GM21423 (cell line): Measurements from ENCODE around the gene LDB3.

ENCODE experiments used
- ATAC-seq: cut with Tn5 transposase; IDR thresholded peaks from one replicate; pipeline ENCODE4 v1.9.1; 2021; ENCODE audit warnings: mild to moderate bottlenecking, moderate library complexity; ENCODE audit not compliant: unreplicated experiment

LDB3 gene

DNA sequence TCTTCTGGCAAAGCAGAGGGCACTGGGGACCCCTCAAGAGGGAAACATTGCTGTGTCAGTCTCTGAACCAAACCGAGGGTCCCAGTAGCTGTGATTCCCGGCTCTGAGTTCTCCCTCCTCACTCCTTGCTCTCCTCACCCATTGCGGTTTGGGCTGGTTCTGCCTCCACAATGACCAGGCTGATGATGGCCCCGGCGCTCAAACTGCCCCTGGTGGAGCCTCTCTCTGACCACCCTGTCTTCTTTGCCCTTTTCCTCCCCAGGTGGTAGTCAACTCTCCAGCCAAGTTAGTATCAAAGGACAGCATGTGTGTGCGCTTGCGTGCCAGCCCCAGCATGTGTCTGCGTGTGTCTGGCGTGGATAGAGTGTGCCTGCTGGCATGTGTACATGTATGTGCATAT, 17.1 kb downstream of the LDB3 start:
- ATAC-seq, result no peak

DNA sequence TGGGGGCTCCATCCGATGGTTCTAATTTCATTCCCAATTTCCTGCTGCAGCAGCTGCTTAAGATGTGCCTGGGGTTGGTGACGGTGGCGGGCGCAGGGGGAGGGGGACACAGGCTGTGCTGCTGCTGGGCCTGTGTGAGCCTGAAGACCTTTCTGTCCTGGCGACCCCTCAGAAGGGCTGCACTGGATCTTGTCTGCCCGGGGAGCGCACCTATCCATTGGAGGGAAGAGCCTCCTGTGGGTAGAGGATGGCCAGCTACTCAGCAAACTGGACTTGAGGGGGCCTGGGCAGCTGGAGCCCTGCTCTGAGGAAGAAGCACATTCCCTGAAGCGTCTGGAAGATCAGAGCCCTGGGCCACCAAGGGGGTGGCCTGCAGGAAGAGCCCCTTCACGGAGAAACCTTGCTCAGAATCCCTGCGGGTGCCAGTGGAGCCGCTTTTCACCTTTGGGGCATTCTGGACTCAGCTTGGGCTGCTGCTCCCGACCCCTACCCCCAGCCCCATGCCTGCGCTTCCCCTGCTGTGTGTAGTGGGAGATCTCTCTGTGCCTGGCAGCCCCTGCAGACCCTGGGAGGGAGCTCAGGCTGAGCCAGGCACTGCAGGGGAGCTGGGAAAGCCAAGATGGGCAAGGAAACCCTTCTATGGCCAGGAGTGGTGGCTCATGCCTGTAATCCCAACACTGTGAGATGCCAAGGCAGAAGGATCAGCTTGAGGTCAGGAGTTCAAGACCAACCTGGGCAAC, 17.8 kb downstream of the LDB3 start:
- no peak for ATAC-seq

DNA sequence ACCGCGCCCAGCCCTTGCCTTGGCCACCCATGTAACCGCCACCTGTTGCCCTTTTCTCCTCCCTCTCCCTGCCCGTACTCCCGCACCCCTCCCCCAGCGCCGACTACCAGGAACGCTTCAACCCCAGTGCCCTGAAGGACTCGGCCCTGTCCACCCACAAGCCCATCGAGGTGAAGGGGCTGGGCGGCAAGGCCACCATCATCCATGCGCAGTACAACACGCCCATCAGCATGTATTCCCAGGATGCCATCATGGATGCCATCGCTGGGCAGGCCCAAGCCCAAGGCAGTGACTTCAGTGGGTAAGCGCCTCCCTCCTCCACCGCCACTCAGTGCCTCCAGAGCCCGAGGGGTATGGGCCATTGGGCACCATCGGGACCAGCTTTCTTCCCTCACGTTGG, 18.7 kb downstream of the LDB3 start:
- no peak for ATAC-seq

DNA sequence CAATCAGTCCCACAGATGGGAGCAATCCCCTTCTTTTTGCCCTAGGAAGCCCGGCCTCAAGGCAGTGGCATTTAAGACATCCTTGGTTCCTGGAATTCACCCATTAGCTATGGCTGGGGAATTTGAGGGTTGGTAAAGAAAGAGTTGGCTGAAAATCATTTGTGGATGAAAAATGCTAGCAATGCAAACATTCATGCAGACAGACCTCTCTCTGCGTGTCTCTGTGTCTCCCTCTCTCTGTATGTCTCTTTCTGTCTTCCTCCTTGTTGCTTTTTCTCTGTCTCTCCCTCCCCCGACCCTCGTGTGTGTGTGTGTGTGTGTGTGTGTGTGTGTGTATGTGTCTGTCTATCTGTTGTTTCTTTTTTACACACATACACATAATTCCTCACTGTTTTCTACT, 19.4 kb downstream of the LDB3 start:
- ATAC-seq, result no peak

DNA sequence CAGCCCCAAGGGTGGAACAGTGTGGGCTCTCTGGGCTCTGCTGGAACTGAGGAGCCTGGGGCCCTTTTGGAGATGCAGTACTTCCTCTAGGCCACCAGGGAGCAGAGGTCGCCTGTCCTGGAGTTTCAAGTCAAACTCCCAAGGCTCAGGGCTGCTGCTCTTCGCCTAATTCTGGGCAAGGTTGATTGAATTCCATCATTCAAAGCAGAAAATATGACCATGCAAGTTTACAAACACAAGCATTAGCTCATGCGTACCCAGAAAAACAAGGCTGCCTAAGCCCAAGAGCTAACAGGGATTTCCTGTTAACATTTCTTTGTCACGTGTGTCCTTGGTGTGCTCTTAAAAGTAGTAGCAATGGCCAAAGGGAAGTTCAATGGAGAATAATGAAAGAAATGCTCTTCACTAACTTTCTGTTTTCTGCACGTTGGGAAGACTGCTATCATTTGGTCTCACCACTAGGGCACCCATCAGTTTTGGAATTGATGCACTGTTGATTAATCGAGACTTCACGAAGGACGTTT, 20.1 kb downstream of the LDB3 start:
- peak; percentile 77 for ATAC-seq

DNA sequence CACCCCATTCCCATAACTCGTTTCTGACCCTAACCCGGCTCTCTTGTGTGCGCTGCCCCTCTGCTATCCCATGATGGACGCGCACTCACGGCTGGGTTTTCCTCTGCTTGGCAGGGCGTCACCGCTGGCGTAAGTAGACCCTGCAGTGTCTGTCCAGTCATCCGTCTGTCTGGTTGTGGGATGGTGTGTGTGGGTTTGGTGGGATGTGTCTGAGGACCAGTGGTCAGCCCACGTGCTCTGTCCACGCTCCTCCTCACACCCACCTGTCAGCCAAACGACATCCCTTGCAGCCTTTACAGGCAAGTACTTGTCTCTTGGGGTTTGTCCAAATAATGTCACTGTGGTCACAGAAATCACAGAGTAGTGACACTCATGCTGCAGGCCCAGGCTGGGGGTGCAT, 20.8 kb downstream of the LDB3 start:
- ATAC-seq, result no peak

DNA sequence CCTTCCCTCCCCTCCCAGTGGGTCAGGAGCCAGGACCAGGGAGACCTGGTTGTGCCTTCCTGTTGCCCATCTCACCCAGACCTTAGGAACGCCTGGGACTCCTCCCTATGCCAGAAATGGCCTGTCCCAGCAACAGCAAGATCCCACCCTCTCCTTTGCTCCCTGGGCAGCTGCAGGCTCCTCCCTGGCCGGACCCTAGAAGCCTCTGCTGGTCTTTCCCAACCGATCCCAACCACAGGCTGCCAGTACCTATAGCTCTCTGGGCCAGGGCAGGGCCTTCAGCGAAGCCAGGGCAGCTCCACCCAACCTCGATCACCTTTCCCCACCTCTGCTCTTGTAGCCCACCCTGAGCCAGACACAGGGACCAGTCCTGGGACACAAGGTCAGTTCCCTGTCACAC, 21.9 kb downstream of the LDB3 start:
- ATAC-seq, result no peak

DNA sequence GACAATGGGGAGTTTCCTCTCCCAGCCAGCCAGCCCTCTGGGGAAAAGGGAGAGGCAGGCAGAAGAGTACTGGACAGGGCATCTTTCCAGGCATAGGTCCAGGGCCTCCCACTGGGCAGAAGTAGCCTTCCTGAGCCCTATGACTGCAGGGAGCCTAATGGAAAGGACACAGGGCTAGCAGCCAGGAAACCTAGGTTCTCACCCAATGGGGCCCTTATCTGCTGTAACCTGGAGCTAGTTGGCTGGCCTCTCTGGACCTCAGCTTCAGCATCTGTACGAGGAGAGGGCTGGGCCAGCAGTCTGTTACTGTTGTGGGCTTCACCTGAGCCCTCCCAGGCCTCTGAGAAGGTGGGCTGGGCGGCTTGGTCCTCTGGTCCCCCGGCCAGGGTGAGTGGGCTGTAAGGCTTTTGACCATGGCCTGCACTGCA, 22.4 kb downstream of the LDB3 start:
- no peak for ATAC-seq

DNA sequence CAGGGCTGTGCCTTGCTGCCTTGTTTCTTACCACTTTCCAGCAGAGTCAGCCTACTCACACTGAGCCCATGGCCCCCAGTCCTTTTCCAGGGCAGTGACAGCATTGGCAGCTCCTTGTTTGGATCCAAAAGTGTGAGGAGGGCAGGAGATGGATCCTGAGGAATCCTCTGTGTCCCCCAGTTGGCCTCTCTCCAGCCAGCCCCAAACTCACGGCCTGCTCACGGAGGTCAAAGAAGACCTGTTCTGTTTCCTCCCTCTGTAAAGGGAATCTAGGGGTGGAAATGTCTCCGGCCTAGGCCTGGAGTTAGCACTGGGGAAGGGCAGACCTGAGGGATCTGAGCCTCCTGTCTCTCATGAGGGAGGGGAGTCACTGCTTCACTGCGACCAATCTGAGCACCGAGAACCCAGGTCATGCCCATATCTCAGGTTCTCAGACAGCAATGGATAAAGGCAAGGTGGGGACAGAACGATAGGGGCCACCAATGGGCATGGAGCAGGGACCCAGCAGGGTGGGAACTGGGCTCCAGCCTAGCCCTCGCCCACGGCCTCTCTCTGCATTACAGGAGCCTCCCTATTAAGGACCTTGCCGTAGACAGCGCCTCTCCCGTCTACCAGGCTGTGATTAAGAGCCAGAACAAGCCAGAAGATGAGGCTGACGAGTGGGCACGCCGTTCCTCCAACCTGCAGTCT, 23.2 kb downstream of the LDB3 start:
- ATAC-seq, result no peak

DNA sequence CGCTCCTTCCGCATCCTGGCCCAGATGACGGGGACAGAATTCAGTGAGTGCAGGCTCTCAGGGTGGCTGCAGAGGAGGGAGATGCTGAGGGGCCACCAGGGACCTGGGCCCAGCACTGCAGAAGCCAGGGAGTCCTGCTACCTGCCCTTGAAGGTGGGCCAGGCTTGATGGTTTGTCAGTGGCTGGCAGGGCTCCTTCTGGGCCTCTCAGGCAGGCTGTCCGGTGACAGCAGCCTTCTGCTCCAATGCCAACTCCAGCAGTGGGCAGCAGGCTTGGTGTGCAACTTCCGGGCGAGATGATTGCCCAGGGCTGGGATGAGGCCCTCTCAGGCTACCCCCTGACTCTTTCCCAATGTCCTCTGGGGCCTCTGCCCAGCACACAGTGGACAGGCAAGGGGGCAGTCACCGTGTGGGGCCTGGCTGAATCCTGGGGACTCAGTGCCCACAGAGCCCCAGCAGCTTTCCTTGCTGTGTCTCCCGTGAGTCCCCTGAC, 23.8 kb downstream of the LDB3 start:
- no peak for ATAC-seq

DNA sequence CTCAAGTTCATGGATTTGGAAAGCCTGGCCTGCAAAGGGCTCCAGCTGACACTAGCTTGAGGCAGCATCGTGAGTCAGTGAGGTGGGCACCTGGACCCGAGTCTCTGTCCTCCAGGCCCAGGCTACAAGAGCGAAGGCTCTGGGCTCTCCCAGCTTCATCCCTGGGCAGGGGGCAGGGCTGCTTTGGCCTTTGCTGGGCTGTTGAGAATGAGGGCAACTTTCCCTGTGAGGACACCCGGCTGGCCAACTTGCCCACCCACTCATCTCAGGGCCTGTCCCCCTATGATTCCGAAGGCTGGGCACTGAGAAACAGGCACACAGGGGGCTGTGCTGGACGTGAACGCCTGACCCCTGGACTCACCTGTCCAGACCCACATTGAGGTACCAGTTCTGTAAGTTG, 24.4 kb downstream of the LDB3 start:
- ATAC-seq, result no peak

DNA sequence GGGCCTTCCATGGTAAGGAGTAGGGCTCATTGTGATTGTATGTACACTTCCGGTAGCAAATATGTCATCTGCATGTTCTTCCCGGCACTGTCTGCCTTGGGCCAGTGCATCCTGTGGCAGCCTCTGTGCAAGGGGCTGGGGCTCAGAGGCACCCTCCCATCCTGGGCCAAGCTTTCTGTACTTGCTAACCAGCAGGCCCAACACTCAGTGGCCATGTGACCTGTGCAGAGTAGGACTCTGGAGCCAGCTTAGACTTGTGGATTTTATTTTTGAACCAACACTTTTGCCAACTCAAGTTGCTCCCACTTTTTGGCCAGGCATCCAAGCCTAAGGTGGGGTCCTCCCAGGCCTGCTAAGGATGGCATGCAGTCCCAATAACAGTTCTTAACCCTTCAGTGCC, 25.0 kb downstream of the LDB3 start:
- ATAC-seq, result no peak

DNA sequence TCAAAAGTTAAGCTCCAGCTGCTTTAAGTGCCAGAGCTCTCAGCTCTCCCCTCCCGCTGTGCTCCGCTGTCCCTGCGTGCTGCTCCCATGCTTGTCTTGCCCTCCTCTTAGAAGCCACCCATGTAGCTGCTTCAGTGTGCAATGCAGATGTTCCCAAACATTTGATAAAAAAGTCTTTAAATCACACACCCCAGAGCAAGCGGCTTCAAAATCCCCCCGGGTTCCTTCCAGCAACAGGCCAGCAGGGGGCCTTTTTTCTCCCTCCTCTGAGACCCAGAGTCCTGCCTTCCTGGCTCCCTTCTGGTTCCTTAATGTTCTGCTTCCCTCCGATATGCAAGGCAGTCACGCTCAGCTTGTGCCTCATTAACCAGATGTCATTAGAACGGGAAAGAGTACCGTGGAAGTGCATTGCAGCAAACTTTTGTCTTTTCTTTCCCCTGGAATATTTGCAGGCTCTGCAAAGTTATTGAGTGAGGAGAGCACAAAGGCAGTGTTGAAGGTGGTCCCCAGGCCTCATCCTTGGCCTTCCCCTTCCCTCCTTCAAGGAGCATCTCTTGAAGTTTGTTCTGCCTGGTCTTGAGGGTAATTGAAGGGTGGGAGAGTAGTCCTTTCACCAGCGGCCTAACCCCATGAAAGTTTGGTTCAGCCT, 25.5 kb downstream of the LDB3 start:
- no peak for ATAC-seq

DNA sequence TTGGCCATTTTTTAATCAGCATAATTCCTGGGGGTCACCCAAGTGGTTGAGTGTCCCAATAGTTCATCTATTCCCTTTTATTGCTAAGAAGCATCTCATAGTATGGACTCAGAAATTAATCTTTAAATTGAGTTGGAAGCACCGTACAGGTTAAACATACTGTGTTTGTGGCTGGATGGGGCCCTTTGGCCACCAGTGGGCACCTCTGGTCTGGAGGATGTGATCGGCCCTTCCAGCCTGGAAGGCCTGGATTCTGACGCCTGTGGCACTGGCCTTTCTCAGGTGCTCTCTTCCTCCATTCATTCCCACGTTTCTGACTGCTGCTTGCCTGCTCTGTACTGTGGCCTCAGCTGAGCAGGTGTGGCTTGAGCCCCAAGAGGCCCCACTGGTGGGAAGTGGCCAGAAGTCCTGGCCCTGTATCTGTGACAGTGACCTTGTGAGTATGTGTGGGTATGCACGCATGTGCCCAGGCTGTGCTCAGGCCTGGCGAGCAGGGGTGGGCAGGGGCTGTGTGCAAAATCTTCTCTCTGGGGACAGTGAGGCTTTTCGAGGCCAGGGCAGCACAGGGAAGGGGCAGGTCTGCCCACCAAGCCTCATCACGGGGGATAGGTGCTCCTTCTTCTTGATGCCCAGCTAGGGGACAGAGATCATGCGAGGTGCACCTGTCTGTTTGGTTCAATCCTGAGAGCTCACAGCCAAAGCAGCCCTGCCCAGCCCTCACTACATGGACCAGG, 30.1 kb downstream of the LDB3 start:
- no peak for ATAC-seq

DNA sequence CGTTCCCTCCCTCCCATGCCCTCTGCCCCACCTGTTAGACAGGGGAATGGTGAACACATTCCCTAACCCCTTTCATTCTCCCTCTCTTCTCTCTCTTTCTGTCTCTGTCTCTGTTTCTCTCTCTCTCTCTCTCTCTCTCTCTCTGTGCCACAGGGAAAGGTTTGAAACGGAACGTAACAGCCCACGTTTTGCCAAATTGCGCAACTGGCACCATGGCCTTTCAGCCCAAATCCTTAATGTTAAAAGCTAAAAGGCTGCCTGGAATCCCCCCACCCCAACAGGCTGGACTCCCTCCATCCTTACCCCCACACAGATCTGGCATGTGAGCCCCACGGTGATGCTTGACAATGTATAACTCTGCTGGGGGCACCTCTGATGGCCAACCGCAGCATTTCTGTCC, 30.8 kb downstream of the LDB3 start:
- no peak for ATAC-seq

DNA sequence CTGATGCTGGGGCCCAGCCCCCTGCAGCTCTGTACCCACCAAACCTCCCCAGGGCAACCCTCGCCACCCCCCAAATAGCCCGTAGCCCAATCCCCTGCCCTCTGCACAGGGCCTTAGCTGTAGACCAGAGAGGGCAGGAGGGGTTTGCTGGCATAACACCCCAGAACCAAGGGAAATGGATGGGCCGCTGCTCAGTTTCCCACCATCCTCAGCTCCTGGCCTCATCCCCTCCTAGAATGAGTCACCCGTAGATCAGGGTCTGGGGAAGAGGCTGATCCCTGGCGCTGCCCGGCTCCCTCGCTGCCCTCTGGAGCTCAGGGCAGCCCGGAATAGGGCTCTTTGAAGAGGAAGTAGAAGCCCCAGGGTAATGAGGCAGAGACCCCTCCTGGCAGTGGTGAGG, 31.2 kb downstream of the LDB3 start:
- no peak for ATAC-seq

DNA sequence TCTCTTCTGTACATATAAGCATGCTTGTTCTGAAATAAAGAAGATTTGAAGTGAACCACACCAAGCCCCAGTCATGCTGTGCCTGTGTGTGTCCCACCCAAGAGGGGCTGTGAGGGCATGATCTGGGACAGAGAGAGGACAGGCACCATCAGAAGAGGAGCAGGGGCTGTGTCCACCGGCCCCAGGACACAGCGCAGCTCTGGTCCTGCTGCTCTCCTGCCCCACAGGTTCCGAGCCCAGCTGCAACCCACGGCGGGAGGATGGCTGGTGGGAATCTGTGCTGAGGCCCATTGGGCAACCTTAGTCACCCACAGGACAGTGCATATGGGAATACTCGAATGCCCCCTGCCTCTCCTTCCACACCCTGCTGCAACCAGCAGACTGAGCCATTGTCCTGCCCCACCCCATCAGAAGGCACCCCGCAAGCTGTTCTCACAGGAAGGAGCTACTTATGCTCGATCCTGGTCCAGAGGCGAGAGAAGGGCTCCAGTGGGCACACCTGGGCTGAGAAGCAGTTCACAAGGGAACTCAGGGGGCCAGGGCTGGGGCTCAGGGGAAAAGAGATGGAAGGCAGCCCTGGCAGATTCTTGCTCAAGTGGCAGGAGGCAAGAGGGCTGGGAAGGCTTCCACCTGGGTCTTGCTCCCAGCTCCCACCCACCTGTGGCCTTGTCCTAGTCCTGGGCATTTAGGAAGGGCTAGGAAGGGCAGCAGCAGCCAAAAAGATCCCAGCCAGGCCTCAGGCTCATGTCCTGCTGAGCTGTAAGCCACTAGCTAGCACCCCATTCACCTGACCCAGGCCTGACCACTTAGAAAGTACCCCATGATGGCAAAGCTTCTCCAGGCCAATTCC, 31.9 kb downstream of the LDB3 start:
- no peak for ATAC-seq

DNA sequence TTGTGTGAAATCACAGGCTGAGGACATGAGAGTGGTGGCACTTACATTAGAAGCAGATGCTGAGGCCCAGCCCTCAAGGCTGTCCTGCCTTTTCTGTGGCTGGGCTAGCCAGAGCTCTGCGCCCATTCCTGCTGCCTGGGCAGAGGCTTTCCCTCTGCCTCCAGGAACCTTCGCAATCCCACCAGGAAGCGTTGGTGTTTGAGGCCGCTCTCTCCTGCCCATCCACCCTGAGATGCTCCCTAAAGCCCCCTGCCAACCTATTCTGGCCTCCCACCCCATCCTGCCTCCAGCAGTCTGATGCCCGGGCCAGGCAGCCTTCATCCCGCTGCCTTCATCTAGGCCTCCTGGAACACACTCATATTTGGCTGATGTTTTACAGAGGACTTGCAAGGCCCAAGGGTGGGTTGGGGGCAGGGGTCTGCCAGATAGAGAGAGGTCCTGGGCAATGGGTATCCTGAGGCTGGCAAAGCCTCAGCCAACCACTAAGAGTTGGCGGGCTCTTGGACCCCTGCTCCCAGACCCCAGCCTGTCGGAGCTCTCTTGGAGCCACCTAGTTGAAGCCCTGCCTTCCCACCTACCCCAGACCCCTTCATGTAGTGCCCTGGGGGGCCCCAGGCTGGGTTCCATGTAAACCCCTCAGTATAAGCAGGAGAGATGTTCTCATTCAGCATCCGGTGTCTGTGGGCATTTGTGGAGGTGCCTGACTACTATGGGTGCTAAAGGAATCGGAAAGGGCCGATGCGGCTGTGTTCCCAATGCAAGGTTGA, 32.7 kb downstream of the LDB3 start:
- no peak for ATAC-seq

DNA sequence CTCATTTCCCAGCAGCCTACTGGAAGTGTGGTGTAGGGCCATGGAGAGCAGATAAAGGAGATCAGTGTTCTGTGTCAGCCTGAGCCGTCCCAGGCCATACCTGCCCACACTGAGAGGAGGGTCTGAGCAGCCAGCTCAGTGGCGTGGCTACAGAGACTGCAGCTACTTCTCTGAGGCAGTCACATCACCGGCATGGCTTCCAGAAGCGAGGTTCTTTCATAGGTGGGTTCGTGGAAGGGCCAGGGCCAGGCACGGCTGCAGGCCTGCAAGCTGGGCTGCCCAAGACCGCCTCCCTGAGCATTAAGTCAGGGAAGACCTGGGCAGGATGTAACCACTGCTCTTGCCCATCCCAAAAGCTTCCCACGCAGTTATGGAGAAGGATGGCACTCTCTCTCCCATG, 34.9 kb downstream of the LDB3 start:
- no peak for ATAC-seq
